ENCODE results near the gene KAT6B.
A peak's percentile ranks its signal among the peaks of the same experiment; 100 is the strongest.

Gene KAT6B

DNA sequence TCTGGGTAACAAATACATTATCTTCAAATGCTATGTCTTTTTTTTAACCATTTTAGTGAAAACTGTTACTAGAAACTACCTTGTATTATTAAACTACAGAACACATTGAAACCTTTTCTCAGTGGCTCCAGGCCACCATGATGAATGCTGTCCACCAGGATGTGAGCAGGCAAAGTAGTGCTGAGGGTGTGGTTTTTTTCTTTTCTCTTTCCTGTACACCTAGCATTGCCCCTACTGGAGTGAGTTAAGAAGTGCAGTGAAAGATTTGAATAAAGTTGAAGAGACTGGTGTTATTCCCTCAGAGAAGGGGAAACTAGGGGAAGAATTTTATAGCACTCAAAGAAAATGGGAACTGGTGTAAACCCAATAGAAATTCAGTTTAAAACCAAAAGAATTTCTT, 165.0 kb downstream of the KAT6B start:
- no peak for DNase-seq

DNA sequence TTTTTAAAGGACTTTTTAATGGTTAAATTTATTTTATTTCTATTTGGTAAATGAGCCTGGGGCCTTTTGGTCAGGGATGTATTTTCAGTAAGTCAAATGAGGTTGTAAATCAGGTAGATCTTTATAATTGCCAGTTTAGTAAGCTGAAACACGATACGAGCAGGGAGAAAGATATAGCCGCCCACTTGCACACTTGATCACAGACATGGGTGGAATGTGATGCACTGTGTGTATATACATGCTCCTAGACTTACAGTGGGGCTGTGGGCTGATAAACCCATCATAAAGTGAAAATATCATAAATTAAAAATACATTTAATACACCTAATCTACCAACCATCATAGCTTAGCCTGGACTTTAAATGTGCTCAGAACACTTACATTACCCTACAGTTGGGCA, 165.7 kb downstream of the KAT6B start:
- DNase-seq: no peak

DNA sequence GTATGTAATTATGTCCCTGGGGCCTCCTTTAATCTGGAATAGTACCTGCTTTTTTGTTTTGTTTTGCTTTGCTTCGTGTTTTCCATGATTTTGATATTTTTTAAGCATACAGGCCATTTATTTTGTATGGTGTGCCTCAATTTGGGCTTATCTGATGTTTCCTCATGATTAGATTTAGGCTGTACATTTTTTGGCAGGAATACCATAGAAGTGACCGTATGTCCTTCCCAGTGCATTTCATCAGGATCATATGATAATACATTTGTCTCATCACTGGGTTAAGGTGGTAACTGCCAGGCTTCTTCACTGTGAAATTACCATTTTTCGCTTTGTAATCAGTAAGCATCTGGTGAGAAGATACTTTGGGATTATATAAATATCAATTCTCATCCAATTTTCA, 167.2 kb downstream of the KAT6B start:
- DNase-seq: no peak

DNA sequence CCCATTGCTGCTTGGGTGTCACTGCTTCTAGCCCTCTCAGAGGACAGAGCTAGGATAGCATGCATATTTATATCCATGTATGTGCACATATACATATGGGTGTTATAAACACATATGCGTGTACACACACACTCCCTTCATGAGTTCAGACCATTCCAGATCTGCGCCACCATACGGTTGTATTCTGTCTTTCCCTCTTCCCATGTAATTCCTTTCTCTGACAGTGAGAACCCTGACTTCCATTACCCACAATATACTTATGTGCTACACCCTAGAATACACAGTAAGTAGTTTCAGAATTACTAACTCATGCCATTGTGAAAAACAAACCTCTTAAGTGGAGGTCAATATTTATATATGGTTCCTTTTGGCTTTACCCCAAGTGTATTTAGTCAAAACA, 168.5 kb downstream of the KAT6B start:
- no peak for DNase-seq

DNA sequence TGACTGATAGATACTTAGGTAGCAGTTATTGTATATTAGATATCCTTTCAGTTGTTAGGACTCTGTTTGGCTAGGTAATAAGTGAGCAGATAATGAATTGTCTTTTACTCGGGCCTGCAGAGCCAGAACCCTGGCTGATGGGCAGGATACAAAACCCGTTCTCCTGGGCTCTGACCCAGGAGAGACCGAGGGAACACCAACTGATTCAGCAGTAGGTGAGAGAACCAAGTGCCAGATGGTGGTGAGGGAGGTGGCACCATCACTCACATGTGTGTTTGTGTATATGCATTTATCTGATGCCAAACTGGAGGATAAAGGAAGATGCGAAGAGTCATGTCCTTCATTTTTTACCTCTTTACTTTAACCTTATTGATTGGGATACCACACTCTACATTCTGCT, 169.4 kb downstream of the KAT6B start:
- no peak for DNase-seq

DNA sequence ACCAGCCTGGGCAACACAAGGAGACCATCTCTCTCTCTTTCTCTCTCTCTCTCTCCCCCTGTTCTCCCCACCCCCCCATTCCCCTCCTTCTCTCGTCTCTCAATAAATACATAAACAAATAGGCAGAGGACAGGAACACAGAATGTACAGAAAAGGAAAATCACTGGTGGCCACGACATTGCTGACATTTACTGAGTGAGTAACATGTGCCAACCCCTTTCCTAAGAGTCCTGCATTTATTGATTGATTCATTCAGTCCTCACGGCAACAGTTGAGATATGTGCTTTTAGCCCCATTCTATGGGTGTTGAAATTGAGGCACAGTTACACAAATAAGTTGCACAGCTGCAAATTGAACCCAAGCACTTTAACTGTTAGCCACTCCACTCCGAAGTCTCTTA, 170.8 kb downstream of the KAT6B start:
- no peak for DNase-seq

DNA sequence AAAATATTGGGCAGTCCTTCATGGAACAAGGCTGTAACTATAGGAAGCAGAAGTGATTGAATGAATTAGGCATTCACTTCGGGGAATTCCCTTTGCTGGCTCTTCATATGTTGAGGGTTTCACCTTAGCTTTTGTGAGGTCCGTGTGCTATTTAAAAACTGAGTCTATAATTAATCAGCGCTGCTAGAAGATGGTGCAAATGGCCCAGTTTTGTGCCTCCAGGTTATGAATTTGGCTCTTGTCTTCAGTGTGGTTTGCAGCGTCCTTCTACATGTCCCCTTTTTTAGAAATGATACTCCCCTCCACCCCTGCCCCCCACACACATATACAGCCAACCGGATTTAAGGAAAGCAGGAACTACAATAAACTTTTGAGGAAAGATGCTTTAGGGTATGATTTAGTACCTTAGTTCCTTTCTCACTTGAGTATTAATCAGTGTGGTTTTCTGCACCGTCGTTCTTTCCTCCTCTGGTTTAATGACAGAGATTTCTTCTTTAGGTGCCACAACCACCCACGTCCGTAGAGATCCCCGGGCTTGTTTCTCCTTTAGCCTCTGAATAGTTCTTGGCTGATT, 174.4 kb downstream of the KAT6B start:
- DNase-seq: no peak

DNA sequence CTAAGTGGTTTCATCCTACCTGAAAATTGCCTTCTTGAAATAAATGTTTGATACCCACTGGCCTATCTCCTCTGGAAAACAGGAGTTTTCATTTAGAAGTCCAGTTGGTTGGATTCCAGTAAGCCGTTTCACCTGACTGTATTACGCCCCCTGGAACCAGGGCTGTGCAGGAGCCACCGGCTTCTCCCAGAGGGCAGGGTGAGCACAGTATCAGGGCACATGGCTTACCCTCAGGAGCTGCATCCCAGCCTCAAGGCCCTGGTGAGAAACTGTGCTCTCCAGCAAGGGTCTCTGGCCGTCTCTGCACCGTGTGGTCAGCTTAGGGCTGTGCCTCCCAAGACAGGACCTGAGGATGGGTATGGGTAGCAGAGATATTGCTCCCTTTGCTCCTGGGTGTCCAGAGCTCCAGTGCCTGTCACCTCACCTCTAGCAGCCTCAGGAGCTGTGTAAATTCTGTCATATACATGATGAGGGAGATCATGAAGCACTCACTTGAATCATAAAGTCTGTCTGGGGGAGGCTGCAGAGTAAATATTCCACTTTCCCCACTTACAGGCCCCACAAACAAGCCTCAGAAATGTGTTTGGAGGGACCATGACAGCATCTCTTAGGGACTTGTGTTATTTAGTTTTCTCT, 175.4 kb downstream of the KAT6B start:
- no peak for DNase-seq

DNA sequence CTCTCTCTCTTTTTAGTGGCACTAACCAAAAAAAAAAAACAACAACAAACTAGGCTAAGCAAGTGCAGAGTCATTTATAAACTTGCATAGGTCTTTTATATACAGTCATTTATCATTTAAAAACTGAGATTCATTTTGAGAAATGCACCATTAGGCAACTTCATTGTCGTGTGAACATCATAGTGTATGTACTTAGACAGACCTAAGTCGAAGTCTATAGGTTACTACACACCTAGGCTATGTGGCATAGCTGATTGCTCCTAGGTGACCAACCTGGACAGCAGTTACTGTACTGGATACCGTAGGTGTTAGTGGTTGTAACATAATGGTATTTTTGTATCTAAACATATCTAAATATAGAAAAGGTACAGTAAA, 175.9 kb downstream of the KAT6B start:
- no peak for DNase-seq

DNA sequence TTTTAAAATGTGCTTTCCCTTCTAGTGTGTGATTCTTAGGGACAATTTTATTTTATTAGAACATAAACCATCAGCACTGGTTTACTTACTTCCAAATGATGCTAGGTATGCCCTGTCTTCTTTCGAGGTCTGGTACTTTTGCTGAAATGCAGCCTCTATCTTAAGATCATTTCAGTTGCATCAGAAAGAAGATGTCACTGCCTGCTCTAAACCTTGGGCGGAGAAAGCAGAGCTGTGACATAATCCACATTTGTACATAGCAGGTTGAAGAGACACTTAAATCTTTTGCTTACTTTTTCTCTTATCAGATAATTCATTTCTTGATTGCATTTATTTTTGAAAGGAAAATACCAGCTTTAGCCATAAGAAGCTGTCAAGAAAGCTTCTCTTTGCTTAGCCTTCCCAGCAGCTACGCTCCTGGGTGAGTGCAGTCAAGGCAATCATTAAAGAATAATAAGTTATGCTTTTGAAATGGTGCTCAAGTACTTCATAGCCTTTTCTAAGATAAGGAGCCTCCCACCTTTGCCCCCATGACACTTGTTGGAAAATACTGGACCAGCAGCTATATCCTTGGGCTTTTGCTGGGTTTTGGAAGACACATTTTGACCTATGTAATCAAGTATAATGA, 176.7 kb downstream of the KAT6B start:
- DNase-seq: no peak

DNA sequence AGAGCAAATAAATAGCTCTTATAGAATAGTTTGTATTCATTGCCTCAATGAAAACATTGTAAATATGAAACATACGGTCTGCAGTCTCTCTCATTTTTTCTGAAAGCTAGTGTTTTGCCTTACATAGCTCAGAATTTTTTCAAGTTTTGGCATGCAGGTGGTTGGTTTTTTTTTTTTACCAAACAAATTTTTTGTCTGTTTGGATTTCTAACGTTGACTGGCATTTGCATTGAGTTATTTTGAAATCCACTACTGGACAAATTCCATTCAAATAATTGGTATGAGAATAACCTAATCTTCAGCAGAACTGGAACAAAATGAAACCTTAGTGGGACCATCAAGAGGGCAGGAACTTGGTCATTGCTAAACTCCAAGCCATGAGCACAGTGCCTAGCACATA, 177.5 kb downstream of the KAT6B start:
- no peak for DNase-seq

DNA sequence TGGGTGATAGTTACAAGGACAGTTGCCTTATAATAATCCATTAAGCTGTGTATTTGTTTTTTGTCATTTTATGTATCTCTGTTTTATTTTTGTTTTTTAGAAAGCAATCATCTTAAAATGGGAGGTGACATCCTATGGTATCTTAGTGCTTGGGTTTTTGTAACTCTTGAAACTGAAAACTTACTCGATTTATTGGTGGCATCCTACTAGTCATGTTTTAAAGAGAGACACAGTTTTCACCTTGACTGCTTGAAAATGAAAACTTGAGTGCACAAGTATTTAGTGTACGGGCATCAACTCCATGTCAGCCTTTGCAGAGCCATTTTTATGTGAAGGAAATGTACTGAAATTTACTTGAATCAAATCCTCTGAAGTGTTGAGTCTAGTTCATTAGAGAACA, 181.2 kb downstream of the KAT6B start:
- no peak for DNase-seq

DNA sequence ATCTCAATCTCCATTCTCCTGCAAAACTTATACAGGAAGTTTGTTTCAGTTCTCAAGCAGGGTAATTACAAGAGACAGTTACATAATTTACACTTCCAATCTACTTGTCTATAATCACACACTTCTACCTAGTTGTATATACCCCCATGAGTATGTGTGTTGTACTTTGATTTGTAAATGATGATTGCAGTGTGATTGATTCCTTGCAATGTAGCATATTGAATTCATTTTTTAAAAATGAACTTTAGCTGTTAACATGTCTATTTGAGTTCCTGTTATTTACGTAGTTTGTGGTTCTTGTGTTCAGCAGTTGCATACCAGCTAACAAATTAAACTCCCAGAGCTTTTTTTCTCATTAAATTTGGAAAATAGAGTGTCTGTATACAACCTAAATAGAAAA, 182.6 kb downstream of the KAT6B start:
- DNase-seq: no peak

DNA sequence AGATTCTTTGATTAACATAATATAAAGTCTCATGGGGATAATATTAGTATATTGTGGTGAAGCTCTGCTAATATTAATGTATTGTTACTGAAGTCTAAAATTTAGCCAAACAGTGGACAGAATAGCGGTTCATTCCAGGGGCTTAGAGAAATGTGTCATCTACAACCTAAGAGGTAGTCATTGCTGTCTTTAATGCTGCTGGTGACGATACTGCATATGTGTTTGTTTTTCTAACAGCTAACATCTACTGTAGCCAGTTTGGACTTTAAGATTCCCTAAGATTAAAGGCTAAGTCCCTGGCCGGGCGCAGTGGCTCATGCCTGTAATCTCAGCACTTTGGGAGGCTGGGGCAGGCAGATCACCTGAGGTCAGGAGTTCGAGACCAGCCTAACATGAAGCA, 183.0 kb downstream of the KAT6B start:
- no peak for DNase-seq

DNA sequence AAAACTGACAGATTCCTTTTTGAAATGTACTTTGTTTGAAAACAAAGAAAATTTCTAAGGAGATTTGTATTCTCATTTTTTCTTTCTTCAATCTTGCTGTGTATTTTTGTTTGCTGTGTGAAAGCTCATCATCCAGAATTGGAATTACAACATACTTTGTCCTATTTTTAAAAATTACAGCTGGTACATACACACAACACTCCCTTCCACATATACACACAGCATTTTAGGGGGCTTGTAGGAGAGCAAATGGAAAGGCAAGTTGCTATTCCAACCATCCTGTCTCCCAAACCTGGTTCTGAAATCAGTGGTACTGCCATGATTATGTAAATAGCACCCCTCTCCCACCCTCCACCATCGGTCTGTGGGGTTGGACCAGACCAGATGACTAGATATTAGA, 184.0 kb downstream of the KAT6B start:
- DNase-seq: no peak

DNA sequence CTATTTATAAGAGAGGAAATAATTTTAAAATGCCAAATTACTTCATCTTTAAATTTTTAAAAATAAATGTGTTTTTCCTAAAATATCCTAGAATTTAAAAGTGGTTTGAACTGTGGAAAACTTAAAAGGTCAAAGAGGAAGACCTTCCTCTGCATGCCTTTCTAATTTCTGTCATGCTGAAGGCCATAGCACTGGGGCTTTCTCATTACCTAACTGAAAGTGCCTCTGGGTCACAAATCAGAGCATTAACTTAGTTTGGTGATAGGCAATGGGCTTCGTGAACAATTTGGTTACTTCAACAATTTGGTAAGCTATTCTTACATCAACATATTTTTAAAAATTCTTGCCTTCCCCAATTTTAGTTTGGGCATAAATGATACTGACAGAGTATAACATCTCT, 184.8 kb downstream of the KAT6B start:
- DNase-seq: no peak

DNA sequence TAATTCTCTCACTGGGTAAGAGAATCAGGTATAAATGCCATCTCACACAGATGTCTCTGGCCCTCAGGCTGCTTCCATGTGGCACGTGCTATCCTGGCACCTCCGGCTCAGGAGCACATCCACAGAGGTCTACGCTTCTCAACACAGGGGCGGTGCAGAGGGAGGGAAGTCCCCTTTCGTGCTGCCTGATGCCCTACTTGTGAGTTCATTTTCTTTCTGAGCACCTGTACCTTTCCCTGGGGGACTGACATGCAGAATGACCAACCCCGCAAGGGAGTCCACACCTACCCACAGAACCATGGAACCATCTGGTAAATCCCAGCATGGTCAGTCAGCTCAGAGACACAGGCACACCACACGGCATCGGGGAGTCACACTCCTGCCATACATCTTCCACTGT, 186.1 kb downstream of the KAT6B start:
- no peak for DNase-seq

DNA sequence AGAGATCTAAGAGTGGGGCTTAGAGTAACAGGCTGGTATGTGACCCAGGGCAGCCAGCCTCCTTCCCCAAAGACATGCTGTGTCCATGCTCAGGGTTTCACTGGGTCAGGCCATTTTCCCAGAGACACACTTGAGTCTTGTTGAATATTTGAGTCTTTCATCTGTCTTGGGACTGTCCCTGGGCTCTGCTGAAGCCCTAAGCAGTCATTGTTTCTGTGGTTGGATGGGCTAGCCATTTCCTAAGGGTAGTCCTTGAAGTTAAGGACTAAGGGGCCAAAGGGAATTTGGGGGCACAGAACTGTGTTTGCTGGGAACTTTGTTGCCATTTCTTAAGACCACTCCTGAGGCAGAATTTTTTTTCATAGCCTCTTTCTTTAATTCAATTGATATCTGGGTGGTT, 186.6 kb downstream of the KAT6B start:
- DNase-seq: no peak

DNA sequence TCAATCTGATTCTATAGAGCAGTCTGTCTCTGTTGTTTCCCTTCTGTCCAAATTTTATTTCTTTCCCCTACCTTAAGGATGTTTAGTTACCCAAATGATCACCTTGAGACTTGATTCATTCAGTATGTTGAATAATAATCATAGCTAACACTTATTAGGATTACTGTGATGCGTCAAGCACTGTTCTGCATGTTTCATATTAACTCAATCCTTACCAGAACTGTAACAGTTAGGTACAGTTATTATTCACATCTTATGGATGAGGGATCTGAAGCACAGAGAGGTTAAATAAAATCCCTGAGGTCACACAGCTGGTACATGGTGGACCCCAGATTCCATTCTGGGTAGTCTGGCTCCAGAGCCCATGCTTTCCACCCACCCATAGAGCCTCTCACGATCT, 187.1 kb downstream of the KAT6B start:
- no peak for DNase-seq

DNA sequence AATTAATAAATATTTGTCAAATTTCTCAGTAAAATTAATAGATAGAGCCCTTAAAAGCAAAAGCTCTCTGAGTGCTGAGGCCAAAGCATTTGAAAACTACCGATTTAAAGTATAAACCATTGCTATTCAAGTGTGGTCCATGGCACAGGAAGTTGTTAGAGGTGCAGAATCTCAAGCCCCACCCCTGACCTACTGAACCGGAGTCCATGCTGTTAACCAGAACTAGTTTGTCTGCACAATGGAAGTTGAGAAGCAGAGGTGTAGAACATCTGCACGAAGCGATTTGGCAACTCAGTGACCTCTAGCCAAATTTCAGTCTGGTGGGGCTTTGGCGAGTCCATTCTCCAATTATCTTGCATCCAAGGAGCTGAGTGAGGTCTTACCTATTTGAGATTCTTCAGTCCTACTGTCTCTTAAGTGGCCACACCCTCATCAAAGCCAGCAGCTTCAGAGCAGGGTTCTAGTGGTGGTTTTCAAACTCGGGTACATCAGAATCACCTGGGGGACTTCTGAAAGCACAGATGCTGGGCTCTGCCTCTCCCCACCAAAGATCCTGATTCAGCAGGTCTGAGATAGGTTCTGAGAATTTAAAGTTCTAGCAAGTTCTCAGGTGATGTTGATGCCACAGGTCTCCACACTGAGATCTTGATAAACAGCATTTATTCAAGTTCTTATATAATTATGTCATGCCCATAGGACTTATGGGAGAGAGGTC, 188.3 kb downstream of the KAT6B start:
- DNase-seq: peak in 1 of 2 experiments; percentile 4

DNA sequence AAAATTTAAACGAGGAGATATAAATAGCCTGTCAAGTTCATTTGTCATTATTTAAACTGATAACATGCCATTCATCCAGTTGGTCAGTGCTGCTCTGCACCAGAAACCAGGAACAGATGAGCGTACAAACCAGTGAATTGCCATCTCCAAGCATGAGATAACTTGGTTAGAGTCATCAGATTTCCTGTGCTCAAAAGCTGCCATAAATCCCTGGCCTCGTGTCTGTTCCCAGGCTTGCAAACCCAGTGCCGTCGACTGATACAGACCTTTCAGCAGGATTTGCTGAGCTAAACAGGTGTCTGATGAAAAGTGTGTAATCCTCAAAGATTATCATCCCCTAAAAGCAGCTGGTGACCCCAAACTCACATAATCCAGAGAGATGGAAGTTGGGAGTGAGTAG, 189.0 kb downstream of the KAT6B start:
- no peak for DNase-seq

DNA sequence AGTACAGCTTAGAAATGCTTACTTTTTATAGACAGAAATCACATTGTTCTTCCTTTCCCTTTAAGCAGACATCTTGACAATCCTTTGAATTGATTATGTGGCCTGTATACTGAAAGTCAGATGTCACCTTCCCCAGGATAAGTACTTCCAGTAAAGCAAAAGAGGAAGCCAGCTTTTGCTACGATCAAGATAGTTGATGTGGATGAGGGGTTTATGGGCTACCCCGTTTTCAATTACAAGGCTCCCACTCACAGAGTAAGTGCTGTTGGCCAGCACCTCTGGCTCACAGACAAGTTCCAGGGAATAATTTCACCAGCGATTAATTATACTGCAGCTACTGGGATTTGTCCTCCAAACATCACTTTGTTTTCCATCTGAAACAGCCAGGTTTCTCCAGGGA, 189.9 kb downstream of the KAT6B start:
- no peak for DNase-seq

DNA sequence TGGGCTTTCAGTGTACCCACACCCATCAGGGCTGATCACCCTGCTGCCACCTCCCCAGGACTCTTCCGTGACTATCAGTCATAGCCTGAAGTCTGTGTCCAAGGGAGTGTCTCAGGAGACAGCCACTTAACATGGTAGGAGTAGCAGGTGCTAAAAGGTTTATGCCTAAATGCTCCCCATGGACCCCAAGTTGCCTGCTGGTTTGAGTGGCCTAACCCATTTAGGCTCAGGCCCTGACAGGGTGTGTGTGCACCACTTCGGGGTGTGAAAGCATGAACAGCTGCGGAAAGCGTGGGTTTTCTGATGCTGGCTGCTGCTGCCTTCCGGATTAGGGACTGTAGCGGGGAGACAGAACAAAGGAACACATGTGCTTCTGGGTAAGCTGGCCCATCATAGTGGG, 191.9 kb downstream of the KAT6B start:
- no peak for DNase-seq

DNA sequence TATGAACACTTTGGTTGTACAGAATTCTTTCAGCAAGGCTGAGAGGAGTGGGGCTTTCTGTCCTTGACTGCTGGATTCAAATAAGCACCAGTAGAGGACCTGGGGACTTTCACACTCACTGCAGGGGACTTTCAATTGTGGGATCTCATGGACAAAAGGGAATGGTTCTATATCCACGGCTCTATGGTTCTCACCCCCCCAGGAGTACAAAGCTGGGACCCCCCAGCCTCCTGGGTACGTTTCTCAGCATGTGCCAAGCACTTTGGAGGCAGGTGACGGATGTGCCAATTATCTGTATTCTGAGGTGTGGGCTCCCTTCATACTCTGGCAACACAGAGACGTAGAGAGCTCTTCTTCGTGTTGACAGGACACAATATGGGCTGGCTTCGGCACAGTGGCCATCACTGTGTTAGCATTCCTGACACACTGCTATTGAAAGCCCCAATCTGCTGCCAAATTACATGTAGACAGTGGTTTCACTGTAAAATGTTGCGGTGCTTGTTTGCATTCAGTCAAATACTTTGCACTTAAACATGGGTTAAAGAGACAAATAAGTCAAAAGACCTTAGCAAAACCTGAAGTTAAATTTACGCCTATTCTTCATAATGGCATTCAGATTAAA, 192.4 kb downstream of the KAT6B start:
- DNase-seq: no peak
